HG02588 (cell line): ENCODE results near the gene GRAMD1B.
A peak's percentile ranks its signal among the peaks of the same experiment; 100 is the strongest.
"Not testable (repeated sequence)": the region's sequence is repeated elsewhere in the genome, so short reads cannot be mapped to it uniquely, and the experiment has no call there.

ENCODE experiments used
- ATAC-seq: cut with Tn5 transposase; IDR thresholded peaks from one replicate; pipeline ENCODE4 v1.9.1; 2021; ENCODE audit warnings: mild to moderate bottlenecking, moderate library complexity; ENCODE audit not compliant: unreplicated experiment

The GRAMD1B gene

GRCh38 chr11:123559523-123559955 is 129.5 kb downstream of the GRAMD1B start:
- no peak for ATAC-seq

DNA sequence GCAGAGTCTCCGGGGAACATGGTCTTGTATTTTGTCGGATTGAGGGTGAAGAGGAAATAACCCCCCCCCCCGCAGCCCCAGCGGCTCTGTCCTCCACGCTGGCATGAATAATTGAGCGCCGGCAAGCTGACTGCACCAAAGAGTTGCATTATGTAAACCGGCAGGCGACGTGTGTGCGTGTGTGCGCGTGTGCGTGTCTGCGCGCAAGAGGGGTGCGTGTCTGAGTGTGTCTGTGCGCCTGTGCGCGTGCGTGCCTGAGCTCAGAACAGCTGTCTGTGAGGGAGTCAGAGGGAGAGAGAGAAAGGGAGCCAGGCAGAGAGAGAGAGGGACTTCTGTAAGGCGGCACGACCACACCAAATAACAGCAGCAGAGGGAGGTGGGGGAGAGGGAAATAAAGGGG is 129.9 kb downstream of the GRAMD1B start:
- ATAC-seq, result no peak

DNA sequence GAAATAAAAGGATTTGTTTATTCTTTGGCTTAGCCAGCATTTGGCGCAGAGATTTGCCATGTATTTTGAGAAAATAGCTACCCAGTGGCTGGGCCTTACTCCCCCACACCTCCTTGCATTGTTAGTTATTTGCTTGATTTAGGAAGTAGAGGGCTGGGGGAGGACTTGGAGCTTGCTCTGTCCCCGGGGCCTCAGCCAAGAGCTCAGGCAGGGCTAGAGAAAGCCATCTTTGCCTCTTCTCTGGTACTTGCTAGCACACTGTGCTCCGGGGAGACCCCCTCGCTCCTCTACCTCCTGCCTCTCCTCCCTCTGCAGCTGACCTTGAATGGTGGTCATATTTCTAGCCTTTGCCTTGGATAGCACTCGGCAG is 131.3 kb downstream of the GRAMD1B start:
- no peak for ATAC-seq

GRCh38 chr11:123562158-123562557 is 132.1 kb downstream of the GRAMD1B start:
- ATAC-seq, result no peak

- no peak for ATAC-seq
Observed at GRCh38 chr11:123562829-123563228, 132.8 kb downstream of the GRAMD1B start.

DNA sequence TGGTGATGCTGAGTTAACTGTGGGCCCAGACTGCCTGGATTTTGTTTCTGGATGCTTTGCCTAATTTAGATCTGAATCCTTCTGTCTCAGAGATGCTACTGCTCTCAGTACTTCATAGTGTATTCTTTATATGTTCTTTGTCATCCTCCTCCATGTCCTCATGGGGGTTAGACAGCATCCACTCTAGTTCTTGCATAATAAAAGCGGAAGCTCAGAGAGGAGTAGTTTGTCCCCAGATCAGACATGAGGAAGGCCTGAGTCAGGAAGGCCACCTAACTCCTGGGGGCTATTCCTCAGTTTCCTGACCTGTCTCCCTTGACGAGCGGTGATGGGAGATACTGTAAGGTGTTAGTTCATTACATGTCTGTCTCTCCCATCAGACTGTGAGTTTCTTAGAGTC is 134.2 kb downstream of the GRAMD1B start:
- ATAC-seq, result no peak

DNA sequence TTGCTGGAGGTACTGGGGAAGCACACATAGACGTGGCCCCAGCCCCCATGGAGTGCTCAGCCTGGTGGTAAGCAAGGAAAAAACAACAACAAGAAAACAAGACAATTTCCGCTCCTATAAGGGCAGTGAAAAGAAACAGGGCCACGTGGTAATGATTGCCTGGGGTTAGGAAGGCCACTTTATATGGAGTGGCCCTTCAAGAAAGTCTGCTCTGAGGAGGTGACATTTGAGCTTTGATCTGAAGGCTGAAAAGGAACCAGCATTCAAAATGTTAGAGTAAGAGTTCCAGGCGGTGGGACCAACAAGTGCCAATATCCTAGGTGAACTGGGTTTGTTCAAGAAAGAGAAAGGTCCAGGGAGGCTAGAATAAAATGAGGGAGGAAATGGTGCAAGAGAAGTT is 136.8 kb downstream of the GRAMD1B start:
- ATAC-seq, result no peak

DNA sequence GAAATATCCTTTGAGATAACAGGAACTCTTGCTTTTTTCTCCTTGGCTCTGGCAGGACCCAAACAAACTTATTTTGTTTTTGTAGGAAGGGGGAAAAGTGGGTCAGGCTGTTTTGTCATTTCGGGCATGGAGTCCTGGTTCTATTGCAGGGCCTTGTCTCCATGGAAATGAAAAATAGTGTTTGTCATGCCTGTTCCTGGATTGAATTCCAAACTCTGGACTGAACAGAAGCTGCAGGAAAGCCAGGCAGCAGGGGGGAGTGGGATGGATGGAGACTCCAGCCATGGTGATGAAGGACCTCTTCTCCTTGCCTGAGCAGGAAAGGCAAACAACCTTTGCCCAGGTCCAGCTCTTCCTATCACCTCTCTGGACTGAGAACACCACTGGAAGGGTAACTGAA is 137.4 kb downstream of the GRAMD1B start:
- ATAC-seq, result no peak

- no peak for ATAC-seq
Observed at GRCh38 chr11:123568367-123568870, 138.3 kb downstream of the GRAMD1B start.

DNA sequence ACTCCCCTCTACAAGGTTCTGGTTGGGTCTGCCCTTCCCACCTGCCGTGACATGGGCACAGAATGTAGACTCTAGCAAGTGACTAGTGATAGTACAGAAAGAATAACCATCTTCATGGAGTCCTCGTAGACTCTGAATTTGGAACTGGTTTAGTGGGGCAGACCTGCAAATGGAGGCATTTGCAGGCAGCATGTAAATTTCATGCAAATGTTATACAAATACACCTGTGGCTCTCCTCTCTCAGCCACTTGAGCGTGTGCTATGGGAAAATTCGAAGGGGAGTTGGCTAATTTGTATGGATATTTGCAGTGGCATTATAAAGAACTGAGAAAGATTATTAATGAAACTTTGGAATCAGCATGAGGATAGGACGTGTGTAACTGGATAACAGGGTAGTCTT is 139.3 kb downstream of the GRAMD1B start:
- no peak for ATAC-seq

- ATAC-seq, result no peak
Observed at GRCh38 chr11:123570939-123571580, 141.0 kb downstream of the GRAMD1B start.

- not testable (repeated sequence) for ATAC-seq
Observed at GRCh38 chr11:123572791-123573190, 142.7 kb downstream of the GRAMD1B start.

GRCh38 chr11:123573286-123573685 is 143.2 kb downstream of the GRAMD1B start:
- ATAC-seq, result no peak

- no peak for ATAC-seq
Observed at GRCh38 chr11:123575441-123575840, 145.4 kb downstream of the GRAMD1B start.

GRCh38 chr11:123576082-123576481 is 146.0 kb downstream of the GRAMD1B start:
- ATAC-seq, result no peak

DNA sequence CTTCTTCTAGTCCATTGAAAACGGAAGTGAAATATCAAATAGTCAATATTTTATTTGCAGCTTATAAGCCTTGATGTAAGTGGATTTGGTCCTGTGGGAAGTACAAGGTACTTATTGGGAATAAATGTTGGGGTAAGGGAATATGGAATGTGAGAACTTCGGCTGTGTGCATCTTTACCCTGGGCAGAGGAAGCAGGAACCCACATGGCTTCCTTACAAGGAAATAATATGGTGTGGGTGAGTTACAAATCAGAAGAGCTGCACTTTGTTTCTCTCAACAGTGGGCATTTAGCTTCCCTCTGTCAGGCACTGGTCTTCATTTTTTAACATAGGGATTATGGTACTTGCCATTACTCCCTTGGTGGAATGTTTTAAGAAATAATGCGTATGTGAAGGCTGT is 146.4 kb downstream of the GRAMD1B start:
- no peak for ATAC-seq

- ATAC-seq, result peak; percentile 66
Observed at GRCh38 chr11:123577081-123577598, 147.1 kb downstream of the GRAMD1B start.

DNA sequence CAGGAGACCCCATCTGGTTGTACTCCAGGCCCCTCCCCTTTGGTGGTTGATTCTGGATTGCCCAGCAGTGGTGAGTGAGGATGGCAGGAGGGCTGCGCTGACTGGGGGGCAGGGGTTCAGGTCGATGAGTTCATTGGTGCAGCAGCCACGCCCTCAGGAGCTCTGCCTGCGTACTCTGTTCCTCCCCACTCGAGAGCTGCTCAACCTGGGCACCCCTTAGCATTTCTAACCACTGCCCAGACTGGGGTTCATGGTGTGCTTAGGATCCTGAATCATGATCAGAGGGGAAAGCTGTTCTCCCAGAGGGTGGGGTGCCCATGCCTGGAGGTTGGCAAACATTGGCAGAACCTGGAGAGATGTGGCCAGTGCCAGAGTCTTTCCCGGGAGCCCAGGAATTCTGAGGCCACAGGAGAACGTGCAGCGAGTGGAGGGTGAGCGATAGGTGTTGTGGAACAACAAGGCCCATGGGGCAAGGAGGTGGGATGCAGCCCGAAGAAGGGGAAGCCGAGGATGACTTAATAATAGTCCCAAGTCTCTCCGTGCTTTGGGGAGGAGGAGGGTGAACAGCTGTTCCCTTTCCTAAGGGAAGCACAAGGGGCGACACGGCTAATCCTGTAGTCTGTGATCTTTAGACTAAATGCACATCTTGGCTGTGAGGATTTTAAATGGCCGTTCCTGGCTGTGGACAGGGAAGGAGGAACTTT is 148.9 kb downstream of the GRAMD1B start:
- no peak for ATAC-seq

GRCh38 chr11:123579482-123579812 is 149.4 kb downstream of the GRAMD1B start:
- no peak for ATAC-seq

GRCh38 chr11:123580137-123580536 is 150.1 kb downstream of the GRAMD1B start:
- no peak for ATAC-seq

DNA sequence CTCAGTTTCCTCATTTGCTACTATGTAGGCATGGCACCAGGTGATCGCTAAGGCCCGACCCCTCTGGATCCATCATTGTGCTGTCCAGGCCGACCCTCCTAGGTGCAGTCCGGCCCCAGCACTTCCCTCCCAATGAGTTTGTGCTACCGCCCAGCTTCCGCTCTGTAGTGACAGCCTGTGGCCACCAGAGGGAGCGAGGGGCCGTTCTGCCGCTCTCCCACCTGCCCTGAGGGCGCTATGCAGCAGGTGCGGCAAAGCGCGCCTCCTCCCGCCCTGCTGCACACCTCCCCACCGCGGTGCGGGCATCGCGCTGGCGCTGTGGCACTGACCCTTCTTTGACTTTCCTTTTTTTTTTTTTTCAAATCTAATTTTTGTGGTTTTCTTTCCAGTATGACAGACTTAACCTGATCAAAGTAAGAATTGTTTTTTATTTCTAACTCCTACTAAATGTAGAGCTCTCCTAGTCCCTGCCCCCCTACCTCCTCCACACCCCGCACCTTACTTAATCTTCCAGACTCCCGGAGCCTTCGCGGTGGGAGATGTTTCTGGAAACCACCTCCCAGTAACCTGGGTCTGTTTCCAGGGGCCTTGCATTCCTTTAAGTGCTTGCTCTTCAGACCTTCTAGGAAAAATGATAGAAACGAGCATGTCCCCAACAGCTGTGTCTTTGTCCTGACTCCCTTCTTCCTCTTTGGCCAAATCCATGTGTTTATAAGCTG is 150.6 kb downstream of the GRAMD1B start:
- peak; percentile 79 for ATAC-seq
